ENCODE measurements around the gene YY1AP1.
"Not testable (repeated sequence)": the region's sequence is repeated elsewhere in the genome, so short reads cannot be mapped to it uniquely, and the experiment has no call there.

YY1AP1 gene

GRCh38 chr1:155646307-155646706 is 42.3 kb downstream of the YY1AP1 start:
- DNase-seq (ENCODE audit: low read depth in 2 of 2, low spot score in 1 of 2): no peak

DNA sequence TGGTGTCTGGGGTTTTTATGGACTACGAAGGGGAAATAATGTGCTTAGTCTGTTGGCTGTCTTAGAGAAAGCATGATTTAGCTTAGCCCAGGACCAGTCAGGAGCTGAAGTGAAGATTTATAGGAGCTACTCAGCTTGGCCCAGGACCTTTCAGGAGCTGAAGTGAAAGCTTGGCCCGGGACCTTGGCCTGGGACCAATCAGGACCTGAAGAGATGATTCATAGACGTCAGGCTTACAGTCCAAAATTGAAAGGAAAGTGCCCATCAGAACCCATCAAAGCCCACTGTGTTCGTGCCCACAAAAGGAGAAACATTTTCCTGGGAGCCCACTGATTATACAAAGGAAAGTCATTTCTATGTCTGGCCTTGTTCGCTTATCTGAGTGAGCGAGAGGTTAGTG is 42.9 kb downstream of the YY1AP1 start:
- no peak for DNase-seq (ENCODE audit: low read depth in 2 of 2, low spot score in 1 of 2)

GRCh38 chr1:155645034-155645598 is 43.5 kb downstream of the YY1AP1 start:
- DNase-seq (ENCODE audit: low read depth in 2 of 2, low spot score in 1 of 2): no peak

GRCh38 chr1:155643230-155643629 is 45.3 kb downstream of the YY1AP1 start:
- DNase-seq (ENCODE audit: low read depth in 2 of 2, low spot score in 1 of 2): no peak

- not testable (repeated sequence) for DNase-seq (ENCODE audit: low read depth in 2 of 2, low spot score in 1 of 2)
Measured at GRCh38 chr1:155642559-155643180, 45.9 kb downstream of the YY1AP1 start.

- DNase-seq (ENCODE audit: low read depth in 2 of 2, low spot score in 1 of 2): no peak
Measured at GRCh38 chr1:155640367-155640766, 48.2 kb downstream of the YY1AP1 start.

DNA sequence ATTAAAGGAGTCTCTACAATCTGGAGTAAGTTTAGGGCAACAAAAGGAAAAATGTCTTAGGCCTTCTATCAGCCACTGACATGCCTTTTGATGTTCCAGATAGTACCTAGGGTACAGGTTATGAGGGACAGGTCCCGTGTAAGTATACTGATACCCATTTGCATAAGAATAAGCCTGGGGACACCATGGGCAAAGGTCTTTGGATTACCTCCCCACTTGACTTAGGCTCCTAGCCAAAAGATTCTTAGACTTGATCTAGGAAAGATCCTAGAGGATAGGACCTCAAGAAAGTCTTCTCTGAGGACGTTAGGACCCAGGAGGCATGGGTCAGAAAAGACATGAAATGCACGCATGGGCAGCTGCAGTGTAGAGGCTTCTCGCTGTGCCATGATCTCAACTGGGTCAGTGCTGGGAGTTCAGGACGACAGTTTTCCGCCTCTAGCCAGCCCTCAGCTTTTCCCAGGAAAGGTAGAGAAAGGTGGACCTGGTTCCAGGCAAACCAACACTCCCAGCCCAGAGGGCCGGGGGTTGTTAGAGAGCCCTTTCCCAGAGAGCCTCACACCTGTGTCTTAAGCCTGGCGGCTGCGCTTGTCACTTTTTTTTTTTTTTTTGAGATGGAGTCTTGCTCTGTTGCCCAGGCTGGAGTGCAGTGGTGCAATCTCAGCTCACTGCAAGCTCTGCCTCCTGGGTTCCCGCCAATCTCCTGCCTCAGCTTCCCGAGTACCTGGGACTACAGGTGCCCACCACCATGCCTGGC is 52.0 kb downstream of the YY1AP1 start:
- no peak for DNase-seq (ENCODE audit: low read depth in 2 of 2, low spot score in 1 of 2)

- not testable (repeated sequence) for DNase-seq (ENCODE audit: low read depth in 2 of 2, low spot score in 1 of 2)
Measured at GRCh38 chr1:155626428-155626827, 62.1 kb downstream of the YY1AP1 start.

- DNase-seq (ENCODE audit: low read depth in 2 of 2, low spot score in 1 of 2): no peak
Measured at GRCh38 chr1:155623357-155623756, 65.2 kb downstream of the YY1AP1 start.

DNA sequence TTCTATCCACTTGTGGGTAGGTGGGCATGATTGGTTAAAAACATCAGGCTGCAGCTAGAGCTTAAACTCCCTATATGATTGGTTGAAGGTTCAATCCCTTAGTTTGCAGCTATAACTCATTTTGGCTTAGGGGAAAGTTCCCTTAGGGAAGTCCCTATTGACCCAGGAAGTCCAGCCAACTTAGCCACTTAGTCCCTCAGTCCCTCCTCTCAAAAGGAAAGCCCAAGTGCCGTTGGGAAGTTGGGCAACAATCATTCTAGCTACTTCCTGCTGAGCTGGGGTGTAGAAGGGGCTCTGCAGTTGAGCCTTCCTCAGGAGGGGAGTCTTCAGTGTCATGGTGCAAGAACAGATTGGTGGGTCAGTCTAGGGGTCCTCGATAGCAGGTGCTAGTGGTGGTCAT is 66.4 kb downstream of the YY1AP1 start:
- DNase-seq (ENCODE audit: low read depth in 2 of 2, low spot score in 1 of 2): no peak

DNA sequence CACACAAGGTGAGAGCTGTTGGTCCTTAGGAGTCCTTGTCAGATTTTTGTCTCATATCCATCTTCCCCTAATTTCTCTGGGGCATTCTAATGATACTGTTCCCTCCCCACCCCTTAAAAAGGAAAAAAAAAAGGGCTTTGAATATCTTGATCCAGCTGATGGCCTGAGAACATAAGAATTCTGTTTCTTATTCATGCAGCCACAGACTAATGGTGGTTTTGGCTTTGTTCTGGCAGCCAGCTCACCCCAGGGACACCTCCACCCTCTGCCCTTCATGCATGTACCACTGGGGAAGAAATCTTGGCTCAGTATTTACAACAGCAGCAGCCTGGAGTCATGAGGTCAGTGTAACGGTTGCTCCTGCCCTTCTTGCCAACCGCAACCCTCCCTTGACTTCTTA is 75.3 kb downstream of the YY1AP1 start:
- not testable (repeated sequence) for DNase-seq (ENCODE audit: low read depth in 2 of 2, low spot score in 1 of 2)

DNA sequence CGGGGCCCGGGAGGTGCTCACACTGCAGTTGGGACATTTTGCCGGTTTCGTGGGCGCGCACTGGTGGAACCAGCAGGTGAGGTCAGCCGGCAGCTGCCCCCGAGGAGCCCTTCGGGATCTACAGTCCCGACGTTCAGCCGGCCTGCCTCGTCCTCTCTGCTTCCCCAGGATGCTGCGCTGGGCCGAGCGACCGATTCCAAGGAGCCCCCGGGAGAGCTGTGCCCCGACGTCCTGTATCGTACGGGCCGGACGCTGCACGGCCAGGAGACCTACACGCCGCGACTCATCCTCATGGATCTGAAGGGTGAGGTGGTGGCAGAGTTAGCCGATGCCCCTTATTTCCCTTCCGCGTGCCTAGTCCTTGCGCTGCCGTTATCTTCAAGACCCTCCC is 78.3 kb downstream of the YY1AP1 start:
- DNase-seq (ENCODE audit: low read depth in 2 of 2, low spot score in 1 of 2): not testable (repeated sequence)

DNA sequence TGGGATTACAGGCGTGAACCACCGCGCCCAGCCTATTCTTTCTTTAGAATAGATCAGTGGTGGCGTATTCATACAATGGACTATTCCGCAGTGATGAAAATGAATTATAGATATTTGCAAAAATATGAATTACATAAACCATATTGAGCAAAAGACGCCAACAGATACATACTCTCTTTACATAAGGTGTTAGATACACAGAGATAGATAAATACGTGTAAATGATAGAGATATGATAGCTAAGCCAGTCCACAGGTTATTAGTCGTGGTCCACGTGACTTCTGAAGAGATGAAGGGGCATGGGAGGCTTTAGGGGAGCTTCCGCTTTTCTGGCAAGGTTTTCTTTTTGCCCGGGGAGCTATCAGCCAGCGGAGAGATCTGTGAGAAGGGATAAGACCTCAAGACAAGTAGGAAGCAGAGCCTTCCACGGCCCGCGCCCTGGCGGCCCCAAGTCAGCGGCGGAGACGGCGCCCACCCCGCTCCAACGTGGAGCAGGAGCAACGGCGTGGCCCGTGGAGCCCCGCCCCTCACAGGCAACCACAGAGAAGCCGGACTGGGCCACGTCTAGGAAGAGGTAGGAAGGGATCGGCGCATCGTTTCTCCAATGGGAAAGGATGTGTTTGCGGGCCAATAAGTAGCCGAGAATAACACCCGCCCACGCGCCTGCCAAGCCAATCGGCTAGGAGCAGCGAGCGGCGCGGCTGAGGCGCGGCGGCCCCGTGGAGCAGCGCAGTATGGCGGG is 78.9 kb downstream of the YY1AP1 start, which contains the start of gene MSTO1:
TSS of gene MSTO1 (plus strand) at position 704 of the 742 bp plus-strand sequence. CDS start at position 735, 31 bp downstream.
- DNase-seq (ENCODE audit: low read depth in 2 of 2, low spot score in 1 of 2): peak; percentile 93 to 96

Data from stimulated activated CD8-positive, alpha-beta memory T cell treated with anti-CD3 and anti-CD28 coated beads, Interleukin-4, amount 100 ng/mL, for 4 hours (primary cell).